CD8-positive, alpha-beta memory T cell (primary cell): ENCODE results near the gene DNAAF5. TPM values are rescaled to one million over a fixed set of nuclear protein-coding genes. Genes with fewer than 3 reads are reported as not detected.
A peak's percentile ranks its signal among the peaks of the same experiment; 100 is the strongest.
"Not testable (repeated sequence)": the region's sequence is repeated elsewhere in the genome, so short reads cannot be mapped to it uniquely, and the experiment has no call there.

Experiments used
- CTCF ChIA-PET: fragments of 350-600 bp; sonication (Branson Sonifier 250); formaldehyde crosslinking; loops from one replicate; lab custom pipeline; 2021; ENCODE audit warnings: antibody characterized with exemption; lab: Charles Lee
- POLR2A ChIA-PET: fragments of 350-600 bp; sonication (Branson Sonifier 250); formaldehyde crosslinking; loops from one replicate; lab custom pipeline; 2021; ENCODE audit warnings: antibody characterized with exemption; lab: Charles Lee
- DNase-seq, 5 donors: peaks; one replicate each; pipeline versions ENCODE4 v3.0.0 to v3.0.0-alpha.2; 2020 to 2022; ENCODE audit warnings: mixed read lengths in 1 of 5
- H3K27ac ChIP-seq: one replicate; pipeline ENCODE4 v1.7.0; 2013; ENCODE audit warnings: low read depth, mild to moderate bottlenecking, low read length, moderate library complexity
- H3K27me3 ChIP-seq: 2 replicates; pipeline ENCODE4 v1.7.0; 2013; ENCODE audit warnings: low read length, mild to moderate bottlenecking; ENCODE audit not compliant: insufficient read depth, poor library complexity, severe bottlenecking
- H3K36me3 ChIP-seq: 2 replicates; pipeline ENCODE4 v1.7.0; 2013; ENCODE audit warnings: mild to moderate bottlenecking, low read length, moderate library complexity; ENCODE audit not compliant: insufficient read depth
- H3K4me1 ChIP-seq: 2 replicates; pipeline ENCODE4 v1.7.0; 2013; ENCODE audit warnings: mild to moderate bottlenecking, low read length, moderate library complexity; ENCODE audit not compliant: insufficient read depth
- H3K4me3 ChIP-seq: 2 replicates; pipeline ENCODE4 v1.7.0; 2013; ENCODE audit warnings: mild to moderate bottlenecking, low read length
- H3K9me3 ChIP-seq: 2 replicates; pipeline ENCODE4 v1.7.0; 2013; ENCODE audit warnings: mild to moderate bottlenecking, low read length
- H3K27ac Mint-ChIP-seq, 8 donors: one replicate each; pipeline ENCODE4 v1.8.0; 2020 to 2021; ENCODE audit warnings: mixed read lengths in 8 of 8, mild to moderate bottlenecking in 6 of 8, inconsistent platforms in 3 of 8, moderate library complexity in 3 of 8
- H3K27me3 Mint-ChIP-seq, 2 donors: one replicate each; pipeline ENCODE4 v1.8.0; 2020 to 2021; ENCODE audit warnings: mixed read lengths in 2 of 2, mild to moderate bottlenecking in 1 of 2, moderate library complexity in 1 of 2
- H3K36me3 Mint-ChIP-seq, 3 donors: one replicate each; pipeline ENCODE4 v1.8.0; 2020 to 2021; ENCODE audit warnings: mixed read lengths in 3 of 3, inconsistent platforms in 1 of 3, mild to moderate bottlenecking in 1 of 3
- H3K4me1 Mint-ChIP-seq, 3 donors: one replicate each; pipeline ENCODE4 v1.8.0; 2020 to 2021; ENCODE audit warnings: mixed read lengths in 3 of 3, inconsistent platforms in 1 of 3, mild to moderate bottlenecking in 1 of 3
- H3K4me3 Mint-ChIP-seq, 7 donors: one replicate each; pipeline ENCODE4 v1.8.0; 2020 to 2021; ENCODE audit warnings: mixed read lengths in 7 of 7, mild to moderate bottlenecking in 6 of 7, moderate library complexity in 4 of 7, inconsistent platforms in 2 of 7
- H3K9me3 Mint-ChIP-seq, 5 donors: one replicate each; pipeline ENCODE4 v1.8.0; 2020 to 2022; ENCODE audit warnings: mixed read lengths in 5 of 5, mild to moderate bottlenecking in 3 of 5, moderate library complexity in 2 of 5, inconsistent platforms in 1 of 5
- polyA plus RNA-seq: library from polyadenylated mRNA; unstranded; fragments of 300-500 nt; fragmentation: Illumina TruSeq; gene quantifications from one replicate; pipeline ENCODE4 v1.2.3, GENCODE V29; 2021
- total RNA-seq, 2 experiments: library from RNA; stranded (reverse); gene quantifications; one replicate each; pipeline ENCODE4 v1.2.3, GENCODE V29; 2021

The DNAAF5 gene
- total and polyA plus RNA-seq, 3 experiments from 2014 or later, result 4.4 to 48.0 (median 47.3) TPM

DNA sequence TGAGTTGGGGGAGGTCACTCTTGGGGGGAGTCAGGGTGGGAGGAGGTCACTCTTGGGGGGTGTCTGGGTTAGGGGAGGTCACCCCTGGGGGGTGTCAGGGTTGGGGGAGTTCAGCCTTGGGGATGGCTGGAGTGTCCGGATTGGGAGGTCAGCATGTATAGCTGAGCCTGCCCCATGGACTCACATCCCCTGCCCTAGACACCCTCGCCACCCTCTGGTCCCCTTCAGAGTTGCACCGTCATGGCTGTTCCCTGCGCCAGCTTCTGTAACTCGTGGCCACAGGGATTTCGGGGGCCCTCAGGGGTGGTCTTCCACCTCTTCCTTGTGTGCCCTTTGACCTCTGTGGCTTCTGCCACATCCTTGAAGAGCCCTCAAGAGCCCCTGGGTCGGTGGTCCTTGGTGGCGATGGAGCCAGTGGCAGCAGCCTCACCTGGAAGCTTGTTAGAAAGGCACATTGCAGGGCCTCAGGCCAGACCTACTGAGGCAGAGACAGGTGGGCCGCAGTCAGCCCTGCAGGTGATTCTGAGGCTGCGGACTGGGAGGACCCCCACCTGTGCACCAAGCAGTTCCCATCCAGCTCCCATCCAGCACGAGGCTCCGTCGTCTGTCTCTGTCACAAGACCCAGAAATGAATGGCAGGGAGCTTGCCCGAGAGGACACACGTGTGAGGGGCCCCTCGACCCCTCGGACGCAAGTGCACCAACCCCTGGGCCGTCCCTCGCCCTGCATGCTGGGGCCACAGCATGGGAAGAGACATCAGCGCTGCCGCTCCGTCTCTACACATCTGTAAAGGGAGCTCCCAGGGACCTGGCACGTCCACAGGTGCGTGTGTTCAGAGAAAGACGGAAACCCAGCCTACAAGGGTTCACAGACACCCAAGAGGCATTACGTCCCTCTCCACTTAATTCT is 61.1 kb downstream of the DNAAF5 start:
- Histone ChIP-seq H3K36me3 (no peaks in the 10 kb centered on the region), H3K27ac (no peak overlapping the region), H3K9me3 (no peaks in the 10 kb centered on the region), H3K27me3 (no peaks in the 10 kb centered on the region), H3K4me3 (no peak overlapping the region), H3K4me1 (peaks cover 4% of the 10 kb centered on the region)
- CTCF ChIA-PET, result interaction anchor here (3.8 kb wide), 1 partner anchor 86 kb away, joined by 22 read pairs; no protein-coding TSS in a partner anchor
- POLR2A ChIA-PET, result no interaction called here
- Mint-ChIP-seq H3K27me3 (no peaks in the 10 kb centered on the region), H3K4me1 (peaks cover 0 to 3% (median 0%) of the 10 kb centered on the region in 3 donors), H3K27ac (no peak overlapping the region), H3K9me3 (no peaks in the 10 kb centered on the region), H3K36me3 (peaks cover 0 to 33% (median 5%) of the 10 kb centered on the region in 3 donors), H3K4me3 (no peak overlapping the region)
- no peak for DNase-seq

DNA sequence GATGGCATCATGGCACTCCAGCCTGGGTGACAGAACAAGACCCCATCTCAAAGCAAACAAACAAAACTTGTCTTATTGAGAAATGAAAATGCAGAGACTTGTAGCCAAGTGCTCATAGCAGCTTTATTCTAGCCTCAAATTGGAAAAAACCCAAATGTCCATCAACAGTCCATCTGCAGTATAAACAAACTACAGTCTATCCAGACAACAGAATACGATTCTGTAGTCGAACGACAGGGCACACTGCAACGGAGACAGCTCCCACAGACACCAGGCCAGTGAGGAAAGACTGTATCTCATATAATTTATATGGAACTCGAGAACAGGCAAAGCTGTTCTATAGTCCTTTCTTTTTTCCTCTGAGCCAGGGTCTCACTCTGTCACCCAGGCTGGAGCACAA is 65.0 kb downstream of the DNAAF5 start:
- Mint-ChIP-seq H3K36me3 (peaks cover 0 to 6% (median 1%) of the 10 kb centered on the region in 3 donors), H3K9me3 (no peaks in the 10 kb centered on the region), H3K4me3 (no peak overlapping the region), H3K27ac (no peak overlapping the region), H3K4me1 (no peaks in the 10 kb centered on the region), H3K27me3 (no peaks in the 10 kb centered on the region)
- no peak for DNase-seq
- ChIA-PET CTCF (interaction anchor here (2.9 kb wide), 1 partner anchor 81 kb away, joined by 15 read pairs; no protein-coding TSS in a partner anchor), POLR2A (no interaction called here)
- Histone ChIP-seq H3K4me3 (no peak overlapping the region), H3K36me3 (no peaks in the 10 kb centered on the region), H3K27ac (no peak overlapping the region), H3K27me3 (no peaks in the 10 kb centered on the region), H3K4me1 (peaks cover 2% of the 10 kb centered on the region), H3K9me3 (no peaks in the 10 kb centered on the region)

DNA sequence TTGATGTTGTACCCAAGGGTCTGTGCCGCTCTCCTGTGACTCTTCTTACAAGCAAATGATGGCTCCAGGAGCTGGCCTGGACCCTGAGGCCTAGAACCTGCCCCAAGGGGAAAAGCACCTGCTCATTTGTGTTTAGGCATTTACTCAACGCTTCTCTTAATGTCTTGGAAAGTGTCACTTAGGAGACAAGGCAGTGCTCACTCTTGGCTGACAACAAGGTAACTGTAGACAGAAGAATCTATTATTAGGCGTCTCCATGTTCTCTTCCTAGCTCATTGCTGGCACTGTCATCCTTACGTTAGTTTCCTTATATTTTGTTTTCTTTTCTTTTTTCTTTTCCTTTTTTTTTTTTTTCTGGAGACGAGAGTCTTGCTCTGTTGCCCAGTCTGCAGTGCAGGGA is 67.7 kb downstream of the DNAAF5 start:
- CTCF ChIA-PET, result no interaction called here
- Histone ChIP-seq H3K4me3 (no peak overlapping the region), H3K9me3 (no peaks in the 10 kb centered on the region), H3K36me3 (no peaks in the 10 kb centered on the region), H3K27me3 (no peaks in the 10 kb centered on the region), H3K4me1 (no peaks in the 10 kb centered on the region), H3K27ac (no peak overlapping the region)
- Mint-ChIP-seq H3K4me3 (no peak overlapping the region), H3K36me3 (peaks cover 0 to 1% (median 0%) of the 10 kb centered on the region in 3 donors), H3K9me3 (no peaks in the 10 kb centered on the region), H3K27me3 (no peaks in the 10 kb centered on the region), H3K4me1 (no peaks in the 10 kb centered on the region), H3K27ac (peak overlapping the region in 1 of 8 donors; percentile 64)
- no peak for DNase-seq
- POLR2A ChIA-PET, result no interaction called here

DNA sequence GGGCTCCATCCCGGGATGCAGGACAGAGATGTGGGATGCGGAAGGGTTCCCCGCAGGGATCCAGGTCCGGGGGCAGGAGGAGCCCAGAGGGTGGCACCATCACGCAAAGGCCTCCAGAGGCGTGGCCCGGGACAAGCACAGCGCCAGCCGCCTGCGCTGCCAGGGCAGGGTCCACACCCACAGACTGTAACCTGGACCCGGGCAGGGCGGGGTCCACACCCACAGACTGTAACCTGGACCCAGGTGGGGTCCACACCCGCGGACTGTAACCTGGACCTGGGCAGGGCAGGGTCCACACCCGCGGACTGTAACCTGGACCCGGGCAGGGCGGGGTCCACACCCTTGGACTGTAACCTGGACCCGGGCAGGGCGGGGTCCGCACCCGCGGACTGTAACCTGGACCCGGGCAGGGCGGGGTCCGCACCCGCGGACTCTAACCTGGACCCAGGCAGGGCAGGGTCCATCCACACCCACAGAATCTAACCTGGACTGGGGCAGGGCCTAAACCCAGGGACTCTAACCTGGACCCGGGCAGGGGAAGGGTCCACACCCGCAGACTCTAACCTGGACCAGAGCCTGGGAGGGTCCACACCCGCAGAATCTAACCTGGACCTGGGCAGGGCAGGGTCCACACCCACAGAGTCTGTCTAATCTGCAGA is 68.3 kb downstream of the DNAAF5 start:
- Histone ChIP-seq H3K4me1 (no peaks in the 10 kb centered on the region), H3K4me3 (no peak overlapping the region), H3K9me3 (no peaks in the 10 kb centered on the region), H3K36me3 (no peaks in the 10 kb centered on the region), H3K27ac (no peak overlapping the region), H3K27me3 (no peaks in the 10 kb centered on the region)
- no peak overlapping the region for H3K27ac Mint-ChIP-seq
- no peak overlapping the region for H3K4me3 Mint-ChIP-seq
- peak in 1 of 5 donors; percentile 36 for DNase-seq
- no peaks in the 10 kb centered on the region for H3K9me3 Mint-ChIP-seq
- H3K27me3 Mint-ChIP-seq, result no peaks in the 10 kb centered on the region
- ChIA-PET CTCF (no interaction called here), POLR2A (no interaction called here)
- H3K36me3 Mint-ChIP-seq, result peaks cover 0 to 1% (median 0%) of the 10 kb centered on the region in 3 donors
- no peaks in the 10 kb centered on the region for H3K4me1 Mint-ChIP-seq

DNA sequence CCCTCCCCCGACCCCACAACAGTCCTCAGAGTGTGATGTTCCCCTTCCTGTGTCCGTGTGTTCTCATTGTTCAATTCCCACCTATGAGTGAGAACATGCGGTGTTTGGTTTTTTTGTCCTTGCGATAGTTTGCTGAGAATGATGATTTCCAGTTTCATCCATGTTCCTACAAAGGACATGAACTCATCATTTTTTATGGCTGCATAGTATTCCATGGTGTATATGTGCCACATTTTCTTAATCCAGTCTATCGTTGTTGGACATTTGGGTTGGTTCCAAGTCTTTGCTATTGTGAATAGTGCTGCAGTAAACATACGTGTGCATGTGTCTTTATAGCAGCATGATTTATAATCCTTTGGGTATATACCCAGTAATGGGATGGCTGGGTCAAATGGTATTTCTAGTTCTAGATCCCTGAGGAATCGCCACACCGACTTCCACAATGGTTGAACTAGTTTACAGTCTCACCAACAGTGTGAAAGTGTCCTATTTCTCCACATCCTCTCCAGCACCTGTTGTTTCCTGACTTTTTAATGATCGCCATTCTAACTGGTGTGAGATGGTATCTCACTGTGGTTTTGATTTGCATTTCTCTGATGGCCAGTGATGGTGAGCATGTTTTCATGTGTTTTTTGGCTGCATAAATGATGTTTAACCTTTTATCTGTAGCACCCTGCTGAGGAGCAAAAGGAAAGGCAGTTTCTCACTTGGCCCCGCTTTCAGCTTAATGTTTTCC is 70.1 kb downstream of the DNAAF5 start:
- H3K4me3 Mint-ChIP-seq, H3K36me3 Mint-ChIP-seq, CTCF ChIA-PET, DNase-seq, H3K9me3 ChIP-seq, H3K27me3 Mint-ChIP-seq, H3K4me3 ChIP-seq, H3K36me3 ChIP-seq, H3K4me1 Mint-ChIP-seq, H3K9me3 Mint-ChIP-seq, H3K27ac Mint-ChIP-seq, H3K27me3 ChIP-seq, H3K27ac ChIP-seq, H3K4me1 ChIP-seq: not testable (repeated sequence)
- POLR2A ChIA-PET, result interaction anchor here (0.6 kb wide), 1 partner anchor 67 kb away, joined by 9 read pairs; no protein-coding TSS in a partner anchor

DNA sequence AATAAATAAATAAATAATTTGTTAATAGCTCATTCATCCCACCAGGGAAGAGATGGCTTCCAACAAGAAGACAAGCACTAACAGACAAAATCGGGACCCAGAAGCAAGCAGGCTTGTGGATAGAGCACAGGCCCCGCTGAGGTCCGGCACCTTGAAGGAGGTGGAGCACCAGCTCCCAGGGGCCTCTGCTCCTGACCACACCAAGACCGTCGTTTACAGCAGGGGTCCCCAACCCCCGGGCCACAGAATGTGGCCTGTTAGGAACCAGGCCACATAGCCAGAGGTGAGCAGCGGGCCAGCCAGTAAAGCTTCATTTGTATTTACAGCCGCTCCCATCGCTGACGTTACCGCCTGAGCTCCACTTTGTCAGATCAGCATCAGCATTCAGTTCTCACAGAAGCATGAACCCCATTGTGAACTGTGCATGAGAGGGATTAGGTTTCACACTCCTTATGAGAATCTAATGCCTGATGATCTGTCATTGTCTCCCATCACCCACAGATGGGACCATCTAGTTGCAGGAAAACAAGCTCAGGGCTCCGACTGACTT is 72.5 kb downstream of the DNAAF5 start:
- Histone ChIP-seq H3K27me3 (no peaks in the 10 kb centered on the region), H3K4me3 (no peak overlapping the region), H3K36me3 (no peaks in the 10 kb centered on the region), H3K4me1 (no peaks in the 10 kb centered on the region), H3K9me3 (no peaks in the 10 kb centered on the region), H3K27ac (no peak overlapping the region)
- ChIA-PET CTCF (interaction anchor here (0.8 kb wide), 1 partner anchor 74 kb away, joined by 3 read pairs; no protein-coding TSS in a partner anchor), POLR2A (no interaction called here)
- Mint-ChIP-seq H3K4me1 (no peaks in the 10 kb centered on the region), H3K27me3 (peaks cover 0 to 3% of the 10 kb centered on the region in 2 donors), H3K36me3 (no peaks in the 10 kb centered on the region), H3K27ac (peak overlapping the region in 1 of 8 donors; percentile 2), H3K9me3 (no peaks in the 10 kb centered on the region), H3K4me3 (no peak overlapping the region)
- DNase-seq, result peak in 1 of 5 donors; percentile 38

DNA sequence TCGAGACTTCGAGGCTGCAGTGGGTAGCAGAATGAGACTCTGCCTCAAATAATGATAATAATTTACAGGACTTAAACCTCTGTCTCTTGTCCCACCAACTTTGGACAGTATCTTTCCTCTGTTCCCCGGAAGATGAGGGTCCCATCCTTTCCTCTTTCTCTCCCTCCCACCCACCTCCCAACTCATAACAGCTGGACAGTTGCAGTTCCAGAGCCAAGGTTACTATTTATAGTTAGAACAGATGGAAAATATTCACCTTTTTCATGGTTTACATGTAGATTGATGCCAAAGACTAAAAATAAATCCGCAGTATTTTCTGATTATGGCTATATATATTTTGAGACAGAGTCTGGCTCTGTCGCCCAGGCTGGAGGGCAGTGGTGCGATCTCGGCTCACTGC is 74.2 kb downstream of the DNAAF5 start:
- DNase-seq, result no peak
- no peaks in the 10 kb centered on the region for H3K27me3 ChIP-seq
- Mint-ChIP-seq H3K9me3 (no peaks in the 10 kb centered on the region), H3K27ac (no peak overlapping the region), H3K4me1 (no peaks in the 10 kb centered on the region), H3K4me3 (no peak overlapping the region), H3K27me3 (peaks cover 0 to 6% of the 10 kb centered on the region in 2 donors), H3K36me3 (no peaks in the 10 kb centered on the region)
- no peaks in the 10 kb centered on the region for H3K36me3 ChIP-seq
- POLR2A ChIA-PET, result no interaction called here
- CTCF ChIA-PET, result interaction anchor here (0.6 kb wide), 1 partner anchor 195 kb away, joined by 3 read pairs; no protein-coding TSS in a partner anchor
- no peaks in the 10 kb centered on the region for H3K4me1 ChIP-seq
- H3K27ac ChIP-seq, result no peak overlapping the region
- no peaks in the 10 kb centered on the region for H3K9me3 ChIP-seq
- no peak overlapping the region for H3K4me3 ChIP-seq
